Naive B cell (primary cell): ENCODE data around the gene MGST3. TPM values are rescaled to one million over a fixed set of nuclear protein-coding genes. Genes with fewer than 3 reads are reported as not detected.

ENCODE experiments used
- ATAC-seq, 2 donors: fragments of 150-1000 bp; cut with Tn5 transposase; 2 replicates each; pipeline ENCODE4 v1.10.0; 2021; ENCODE audit warnings: low read depth in 2 of 2, mild to moderate bottlenecking in 2 of 2, moderate library complexity in 2 of 2
- DNase-seq: peaks from one replicate; pipeline ENCODE4 v3.0.0; 2022
- H3K27ac Mint-ChIP-seq, 6 donors: one replicate each; pipeline ENCODE4 v1.8.0; 2020 to 2022; ENCODE audit warnings: mild to moderate bottlenecking in 6 of 6, mixed read lengths in 6 of 6, moderate library complexity in 5 of 6, inconsistent platforms in 2 of 6
- H3K27me3 Mint-ChIP-seq, 3 donors: one replicate each; pipeline ENCODE4 v1.8.0; 2021 to 2022; ENCODE audit warnings: mixed read lengths in 3 of 3, mild to moderate bottlenecking in 1 of 3
- H3K36me3 Mint-ChIP-seq, 2 donors: one replicate each; pipeline ENCODE4 v1.8.0; 2020 to 2022; ENCODE audit warnings: mixed read lengths in 2 of 2, inconsistent platforms in 1 of 2, mild to moderate bottlenecking in 1 of 2
- H3K4me1 Mint-ChIP-seq, 3 donors: one replicate each; pipeline ENCODE4 v1.8.0; 2020 to 2022; ENCODE audit warnings: mixed read lengths in 3 of 3, inconsistent platforms in 1 of 3, mild to moderate bottlenecking in 1 of 3, moderate library complexity in 1 of 3
- H3K4me3 Mint-ChIP-seq, 8 donors: one replicate each; pipeline ENCODE4 v1.8.0; 2020 to 2022; ENCODE audit warnings: mild to moderate bottlenecking in 8 of 8, mixed read lengths in 8 of 8, moderate library complexity in 8 of 8, inconsistent platforms in 2 of 8
- H3K9me3 Mint-ChIP-seq, 7 donors: one replicate each; pipeline ENCODE4 v1.8.0; 2020 to 2022; ENCODE audit warnings: mixed read lengths in 7 of 7, mild to moderate bottlenecking in 5 of 7, inconsistent platforms in 2 of 7, moderate library complexity in 1 of 7
- polyA plus RNA-seq, 6 donors: library from polyadenylated mRNA; unstranded; fragments of 300-500 nt; fragmentation: Illumina TruSeq; gene quantifications; one replicate each; pipeline ENCODE4 v1.2.3, GENCODE V29; 2021; ENCODE audit warnings: low read depth in 6 of 6

The MGST3 gene
- polyA plus RNA-seq, 6 donors from 2014 or later = 76.4 to 133 (median 116) TPM

GRCh38 chr1:165610866-165611265 lies 20.2 kb upstream of the MGST3 start:
- no peak overlapping the region for H3K27ac Mint-ChIP-seq
- H3K9me3 Mint-ChIP-seq = peaks cover 0 to 26% (median 13%) of the 10 kb centered on the region in 7 donors
- ATAC-seq (no peak), DNase-seq (no peak)
- H3K4me1 Mint-ChIP-seq = no peaks in the 10 kb centered on the region
- no peaks in the 10 kb centered on the region for H3K36me3 Mint-ChIP-seq
- H3K27me3 Mint-ChIP-seq = peaks cover 20 to 38% (median 24%) of the 10 kb centered on the region in 3 donors
- H3K4me3 Mint-ChIP-seq = no peak overlapping the region

- no peak for DNase-seq
- peak overlapping the region in 1 of 6 donors; percentile 78 for H3K27ac Mint-ChIP-seq
- H3K9me3 Mint-ChIP-seq = peaks cover 0 to 26% (median 13%) of the 10 kb centered on the region in 7 donors
- no peaks in the 10 kb centered on the region for H3K36me3 Mint-ChIP-seq
- no peaks in the 10 kb centered on the region for H3K4me1 Mint-ChIP-seq
- peaks cover 23 to 39% (median 32%) of the 10 kb centered on the region in 3 donors for H3K27me3 Mint-ChIP-seq
- no peak overlapping the region for H3K4me3 Mint-ChIP-seq
- peak in 1 of 2 donors; percentile 23 for ATAC-seq
Measured at GRCh38 chr1:165612062-165612461, 19.0 kb upstream of the MGST3 start.

- H3K27ac Mint-ChIP-seq = no peak overlapping the region
- DNase-seq = no peak
- peaks cover 40 to 64% (median 55%) of the 10 kb centered on the region in 3 donors for H3K27me3 Mint-ChIP-seq
- ATAC-seq = no peak
- H3K4me1 Mint-ChIP-seq = no peaks in the 10 kb centered on the region
- no peak overlapping the region for H3K4me3 Mint-ChIP-seq
- H3K36me3 Mint-ChIP-seq = no peaks in the 10 kb centered on the region
- H3K9me3 Mint-ChIP-seq = peaks cover 0 to 26% (median 11%) of the 10 kb centered on the region in 7 donors
Measured at GRCh38 chr1:165616054-165616612, 14.9 kb upstream of the MGST3 start.

GRCh38 chr1:165616987-165617546 lies 14.0 kb upstream of the MGST3 start:
- no peaks in the 10 kb centered on the region for H3K36me3 Mint-ChIP-seq
- H3K27ac Mint-ChIP-seq = peak overlapping the region in 1 of 6 donors; percentile 43
- ATAC-seq (no peak), DNase-seq (no peak)
- peaks cover 0 to 26% (median 9%) of the 10 kb centered on the region in 7 donors for H3K9me3 Mint-ChIP-seq
- no peaks in the 10 kb centered on the region for H3K4me1 Mint-ChIP-seq
- H3K27me3 Mint-ChIP-seq = peaks cover 40 to 61% (median 50%) of the 10 kb centered on the region in 3 donors
- no peak overlapping the region for H3K4me3 Mint-ChIP-seq

- peaks cover 53 to 61% (median 61%) of the 10 kb centered on the region in 3 donors for H3K27me3 Mint-ChIP-seq
- H3K9me3 Mint-ChIP-seq = peaks cover 0 to 8% (median 3%) of the 10 kb centered on the region in 7 donors
- no peaks in the 10 kb centered on the region for H3K4me1 Mint-ChIP-seq
- H3K4me3 Mint-ChIP-seq = no peak overlapping the region
- no peak for ATAC-seq
- no peak for DNase-seq
- no peak overlapping the region for H3K27ac Mint-ChIP-seq
- H3K36me3 Mint-ChIP-seq = no peaks in the 10 kb centered on the region
Measured at GRCh38 chr1:165619647-165620151, 11.3 kb upstream of the MGST3 start.

GRCh38 chr1:165623624-165624023 lies 7.4 kb upstream of the MGST3 start:
- Mint-ChIP-seq H3K36me3 (no peaks in the 10 kb centered on the region), H3K4me1 (no peaks in the 10 kb centered on the region), H3K9me3 (no peaks in the 10 kb centered on the region), H3K27me3 (peaks cover 35 to 44% (median 38%) of the 10 kb centered on the region in 3 donors), H3K27ac (no peak overlapping the region), H3K4me3 (no peak overlapping the region)
- ATAC-seq = no peak
- no peak for DNase-seq

- peaks cover 35 to 48% (median 38%) of the 10 kb centered on the region in 3 donors for H3K27me3 Mint-ChIP-seq
- H3K36me3 Mint-ChIP-seq = no peaks in the 10 kb centered on the region
- no peak overlapping the region for H3K27ac Mint-ChIP-seq
- H3K4me3 Mint-ChIP-seq = no peak overlapping the region
- DNase-seq (no peak), ATAC-seq (no peak)
- H3K9me3 Mint-ChIP-seq = no peaks in the 10 kb centered on the region
- H3K4me1 Mint-ChIP-seq = no peaks in the 10 kb centered on the region
Measured at GRCh38 chr1:165624441-165624840, 6.6 kb upstream of the MGST3 start.

GRCh38 chr1:165628147-165628822 lies 2.7 kb upstream of the MGST3 start:
- DNase-seq = no peak
- H3K27me3 Mint-ChIP-seq = peaks cover 9 to 20% (median 9%) of the 10 kb centered on the region in 3 donors
- H3K27ac Mint-ChIP-seq = peak overlapping the region in 1 of 6 donors; percentile 43
- H3K4me3 Mint-ChIP-seq = peak overlapping the region in 1 of 8 donors; percentile 45
- H3K36me3 Mint-ChIP-seq = no peaks in the 10 kb centered on the region
- H3K4me1 Mint-ChIP-seq = peaks cover 0 to 5% (median 0%) of the 10 kb centered on the region in 3 donors
- no peak for ATAC-seq
- H3K9me3 Mint-ChIP-seq = no peaks in the 10 kb centered on the region

- peaks cover 5 to 17% (median 6%) of the 10 kb centered on the region in 3 donors for H3K27me3 Mint-ChIP-seq
- no peaks in the 10 kb centered on the region for H3K9me3 Mint-ChIP-seq
- DNase-seq (no peak), ATAC-seq (no peak)
- H3K36me3 Mint-ChIP-seq = no peaks in the 10 kb centered on the region
- peaks cover 0 to 10% (median 0%) of the 10 kb centered on the region in 3 donors for H3K4me1 Mint-ChIP-seq
- peak overlapping the region in 2 of 8 donors; percentile 25 to 45 for H3K4me3 Mint-ChIP-seq
- H3K27ac Mint-ChIP-seq = no peak overlapping the region
Measured at GRCh38 chr1:165629151-165629550, 1.9 kb upstream of the MGST3 start.

GRCh38 chr1:165629848-165630628 lies 996 bp upstream of the MGST3 start:
- Mint-ChIP-seq H3K4me1 (peaks cover 4 to 15% (median 6%) of the 10 kb centered on the region in 3 donors), H3K36me3 (no peaks in the 10 kb centered on the region), H3K27me3 (peaks cover 0 to 11% (median 0%) of the 10 kb centered on the region in 3 donors), H3K9me3 (no peaks in the 10 kb centered on the region), H3K27ac (peak overlapping the region in 4 of 6 donors; percentile 36 to 85 (median 40)), H3K4me3 (no peak overlapping the region)
- no peak for ATAC-seq
- DNase-seq = no peak

GRCh38 chr1:165631342-165632151 lies 513 bp downstream of the MGST3 start:
- no peak overlapping the region for H3K4me3 Mint-ChIP-seq
- H3K27ac Mint-ChIP-seq = no peak overlapping the region
- peaks cover 0 to 11% (median 0%) of the 10 kb centered on the region in 3 donors for H3K27me3 Mint-ChIP-seq
- H3K4me1 Mint-ChIP-seq = peaks cover 14 to 24% (median 19%) of the 10 kb centered on the region in 3 donors
- no peak for DNase-seq
- H3K9me3 Mint-ChIP-seq = no peaks in the 10 kb centered on the region
- no peaks in the 10 kb centered on the region for H3K36me3 Mint-ChIP-seq
- peak in 1 of 2 donors; percentile 10 for ATAC-seq

GRCh38 chr1:165632152-165632469 lies 1.1 kb downstream of the MGST3 start:
- H3K4me1 Mint-ChIP-seq = peaks cover 14 to 30% (median 24%) of the 10 kb centered on the region in 3 donors
- H3K27me3 Mint-ChIP-seq = peaks cover 0 to 7% (median 0%) of the 10 kb centered on the region in 3 donors
- H3K4me3 Mint-ChIP-seq = no peak overlapping the region
- no peak overlapping the region for H3K27ac Mint-ChIP-seq
- no peaks in the 10 kb centered on the region for H3K36me3 Mint-ChIP-seq
- no peaks in the 10 kb centered on the region for H3K9me3 Mint-ChIP-seq
- ATAC-seq (no peak), DNase-seq (no peak)
